HCT116 (cell line): ENCODE data around the gene RIN3.

Experiments
- CBX3 ChIP-seq: IDR thresholded peaks from 2 replicates; pipeline ENCODE4 v1.6.1; 2012; ENCODE audit warnings: low read depth
- CTCF ChIP-seq, 3 experiments: fragments of 200-600 bp in 1 of 3; sonication (generic) in 1 of 3; IDR thresholded peaks in 2 of 3; conservative IDR thresholded peaks in 1 of 3; 2 replicates each; pipeline ENCODE4 v1.5.1; 2012 to 2017; ENCODE audit warnings: low read depth in 2 of 3, low read length in 2 of 3, antibody characterized with exemption in 1 of 3, borderline replicate concordance in 1 of 3, control low read depth in 1 of 3, mild to moderate bottlenecking in 1 of 3, mixed read lengths in 1 of 3, mixed run types in 1 of 3, moderate library complexity in 1 of 3; ENCODE audit not compliant: insufficient read depth in 1 of 3
- EZH2 ChIP-seq: fragments of 200-600 bp; sonication (generic); IDR thresholded peaks from 2 replicates; pipeline ENCODE4 v1.6.1; 2017; ENCODE audit warnings: antibody characterized with exemption, mixed run types
- JUND ChIP-seq: IDR thresholded peaks from 2 replicates; pipeline ENCODE4 v1.6.1; 2012
- POLR2A ChIP-seq: IDR thresholded peaks from 2 replicates; pipeline ENCODE4 v1.7.0; 2011; ENCODE audit warnings: borderline replicate concordance; ENCODE audit not compliant: insufficient read depth, insufficient read length; ENCODE audit errors: extremely low read depth
- POLR2AphosphoS5 ChIP-seq: IDR thresholded peaks from 2 replicates; pipeline ENCODE4 v1.6.1; 2011; ENCODE audit warnings: mild to moderate bottlenecking, low read depth, low read length, moderate library complexity
- RAD21 ChIP-seq: IDR thresholded peaks from 2 replicates; pipeline ENCODE4 v1.6.1; 2012; ENCODE audit warnings: low read depth, mild to moderate bottlenecking
- YY1 ChIP-seq: IDR thresholded peaks from 2 replicates; pipeline ENCODE4 v1.6.1; 2011; ENCODE audit warnings: low read length, low read depth, moderate library complexity, mild to moderate bottlenecking; ENCODE audit not compliant: insufficient replicate concordance; ENCODE audit errors: extremely low read depth
- ZBTB33 ChIP-seq: IDR thresholded peaks from 2 replicates; pipeline ENCODE4 v1.6.1; 2011; ENCODE audit warnings: mild to moderate bottlenecking, low read length, moderate library complexity; ENCODE audit not compliant: insufficient replicate concordance; ENCODE audit errors: extremely low read depth
- ZNF274 ChIP-seq: fragments of 200-500 bp; sonication (Bioruptor generic); IDR thresholded peaks from 2 replicates; pipeline ENCODE4 v1.6.1; 2014; ENCODE audit warnings: mild to moderate bottlenecking, low read depth, low read length, inconsistent platforms
- TF ChIP-seq, protein P1 (sequence below): IDR thresholded peaks from 2 replicates; pipeline ENCODE4 v1.6.1; 2012
- TF ChIP-seq, protein P2 (sequence below): IDR thresholded peaks from 2 replicates; pipeline ENCODE4 v1.6.1; 2012
- TF ChIP-seq, protein P3 (sequence below): IDR thresholded peaks from 2 replicates; pipeline ENCODE4 v1.6.1; 2012; ENCODE audit warnings: low read depth

DNA sequence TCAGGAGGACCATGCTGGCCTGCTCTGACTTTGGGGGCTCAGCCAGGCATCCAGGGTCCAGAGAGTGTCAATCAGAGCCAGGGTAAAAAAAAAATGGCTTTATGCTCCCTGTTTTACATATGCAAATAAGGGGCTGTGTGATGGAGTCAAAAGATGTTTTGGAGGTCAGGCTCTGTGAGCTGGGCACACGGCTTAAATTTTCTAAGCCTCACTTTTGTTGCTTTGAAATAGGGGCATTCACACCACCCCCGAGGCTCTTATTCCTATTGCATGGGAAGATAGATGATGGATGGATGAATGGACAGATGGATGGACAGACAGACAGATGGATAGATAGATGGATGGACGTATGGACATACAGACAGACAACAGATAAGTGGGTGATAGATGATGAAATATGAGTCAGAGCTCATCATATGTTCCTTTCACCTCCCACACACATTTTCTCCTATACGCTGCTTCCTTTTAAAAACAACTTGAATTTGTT lies 42.7 kb downstream of the RIN3 start:
- TF ChIP-seq, protein P1, sequence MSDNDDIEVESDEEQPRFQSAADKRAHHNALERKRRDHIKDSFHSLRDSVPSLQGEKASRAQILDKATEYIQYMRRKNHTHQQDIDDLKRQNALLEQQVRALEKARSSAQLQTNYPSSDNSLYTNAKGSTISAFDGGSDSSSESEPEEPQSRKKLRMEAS, result no peak
- TF ChIP-seq POLR2A (no peak), ZBTB33 (no peak), CTCF (IDR thresholded peaks at IDR 0.05 in 2 of 3, conservative IDR thresholded peaks at IDR 0.05 in 1 of 3; ENCODE audit: borderline replicate concordance in 1 of 3, insufficient read depth in 1 of 3, low read depth in 2 of 3, low read length in 2 of 3) (no peak), ZNF274 (no peak), RAD21 (no peak), POLR2AphosphoS5 (no peak), YY1 (no peak), EZH2 (no peak), JUND (no peak), CBX3 (no peak)
- TF ChIP-seq, protein P2, sequence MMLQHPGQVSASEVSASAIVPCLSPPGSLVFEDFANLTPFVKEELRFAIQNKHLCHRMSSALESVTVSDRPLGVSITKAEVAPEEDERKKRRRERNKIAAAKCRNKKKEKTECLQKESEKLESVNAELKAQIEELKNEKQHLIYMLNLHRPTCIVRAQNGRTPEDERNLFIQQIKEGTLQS, result no peak
- TF ChIP-seq, protein P3, sequence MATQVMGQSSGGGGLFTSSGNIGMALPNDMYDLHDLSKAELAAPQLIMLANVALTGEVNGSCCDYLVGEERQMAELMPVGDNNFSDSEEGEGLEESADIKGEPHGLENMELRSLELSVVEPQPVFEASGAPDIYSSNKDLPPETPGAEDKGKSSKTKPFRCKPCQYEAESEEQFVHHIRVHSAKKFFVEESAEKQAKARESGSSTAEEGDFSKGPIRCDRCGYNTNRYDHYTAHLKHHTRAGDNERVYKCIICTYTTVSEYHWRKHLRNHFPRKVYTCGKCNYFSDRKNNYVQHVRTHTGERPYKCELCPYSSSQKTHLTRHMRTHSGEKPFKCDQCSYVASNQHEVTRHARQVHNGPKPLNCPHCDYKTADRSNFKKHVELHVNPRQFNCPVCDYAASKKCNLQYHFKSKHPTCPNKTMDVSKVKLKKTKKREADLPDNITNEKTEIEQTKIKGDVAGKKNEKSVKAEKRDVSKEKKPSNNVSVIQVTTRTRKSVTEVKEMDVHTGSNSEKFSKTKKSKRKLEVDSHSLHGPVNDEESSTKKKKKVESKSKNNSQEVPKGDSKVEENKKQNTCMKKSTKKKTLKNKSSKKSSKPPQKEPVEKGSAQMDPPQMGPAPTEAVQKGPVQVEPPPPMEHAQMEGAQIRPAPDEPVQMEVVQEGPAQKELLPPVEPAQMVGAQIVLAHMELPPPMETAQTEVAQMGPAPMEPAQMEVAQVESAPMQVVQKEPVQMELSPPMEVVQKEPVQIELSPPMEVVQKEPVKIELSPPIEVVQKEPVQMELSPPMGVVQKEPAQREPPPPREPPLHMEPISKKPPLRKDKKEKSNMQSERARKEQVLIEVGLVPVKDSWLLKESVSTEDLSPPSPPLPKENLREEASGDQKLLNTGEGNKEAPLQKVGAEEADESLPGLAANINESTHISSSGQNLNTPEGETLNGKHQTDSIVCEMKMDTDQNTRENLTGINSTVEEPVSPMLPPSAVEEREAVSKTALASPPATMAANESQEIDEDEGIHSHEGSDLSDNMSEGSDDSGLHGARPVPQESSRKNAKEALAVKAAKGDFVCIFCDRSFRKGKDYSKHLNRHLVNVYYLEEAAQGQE, result no peak
